Peyer's patch (tissue), 4 donors: ENCODE data around the gene PDHA2.

Source experiments
- POLR2A ChIP-seq, 2 donors: fragments of 450-650 bp; IDR thresholded peaks; one replicate each; pipeline ENCODE4 v1.5.1; 2017; ENCODE audit warnings: antibody characterized with exemption in 2 of 2, mild to moderate bottlenecking in 2 of 2, moderate library complexity in 2 of 2
- TF ChIP-seq, protein P1 (sequence below), 6 experiments: fragments of 450-650 bp in 4 of 6; fragments of 200-600 bp in 2 of 6; sonication (generic) in 1 of 6; IDR thresholded peaks; one replicate each; pipeline ENCODE4 v1.5.1; 2017 to 2019; ENCODE audit warnings: antibody characterized with exemption in 6 of 6, mild to moderate bottlenecking in 3 of 6, moderate library complexity in 1 of 6

DNA sequence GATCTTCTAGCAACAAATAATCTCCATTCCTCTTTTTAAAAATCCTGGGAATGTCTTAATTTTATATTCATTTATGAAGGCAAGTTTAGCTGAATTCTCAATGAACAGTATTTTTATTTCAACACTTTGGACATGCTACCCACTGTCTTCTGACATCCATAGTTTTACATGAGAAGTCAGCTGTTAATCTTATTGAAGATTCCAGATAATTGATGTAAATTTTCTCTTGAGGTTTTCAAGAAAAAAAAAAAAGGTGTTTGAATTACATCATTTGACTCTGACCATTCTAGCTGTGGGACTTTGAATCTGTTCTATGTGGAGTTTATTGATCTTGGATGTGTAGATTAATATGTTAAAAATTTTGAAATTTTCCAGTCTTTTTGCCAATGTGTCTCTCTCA, 28.0 kb downstream of the PDHA2 start:
- TF ChIP-seq, protein P1, sequence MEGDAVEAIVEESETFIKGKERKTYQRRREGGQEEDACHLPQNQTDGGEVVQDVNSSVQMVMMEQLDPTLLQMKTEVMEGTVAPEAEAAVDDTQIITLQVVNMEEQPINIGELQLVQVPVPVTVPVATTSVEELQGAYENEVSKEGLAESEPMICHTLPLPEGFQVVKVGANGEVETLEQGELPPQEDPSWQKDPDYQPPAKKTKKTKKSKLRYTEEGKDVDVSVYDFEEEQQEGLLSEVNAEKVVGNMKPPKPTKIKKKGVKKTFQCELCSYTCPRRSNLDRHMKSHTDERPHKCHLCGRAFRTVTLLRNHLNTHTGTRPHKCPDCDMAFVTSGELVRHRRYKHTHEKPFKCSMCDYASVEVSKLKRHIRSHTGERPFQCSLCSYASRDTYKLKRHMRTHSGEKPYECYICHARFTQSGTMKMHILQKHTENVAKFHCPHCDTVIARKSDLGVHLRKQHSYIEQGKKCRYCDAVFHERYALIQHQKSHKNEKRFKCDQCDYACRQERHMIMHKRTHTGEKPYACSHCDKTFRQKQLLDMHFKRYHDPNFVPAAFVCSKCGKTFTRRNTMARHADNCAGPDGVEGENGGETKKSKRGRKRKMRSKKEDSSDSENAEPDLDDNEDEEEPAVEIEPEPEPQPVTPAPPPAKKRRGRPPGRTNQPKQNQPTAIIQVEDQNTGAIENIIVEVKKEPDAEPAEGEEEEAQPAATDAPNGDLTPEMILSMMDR (IDR thresholded peaks at IDR 0.05): no peak
- no peak for TF ChIP-seq POLR2A (IDR thresholded peaks at IDR 0.05)
